ENCODE data around the gene PRSS27. TPM values are rescaled to one million over a fixed set of nuclear protein-coding genes. Genes with fewer than 3 reads are reported as not detected.

Gene PRSS27
- total RNA-seq, 3 donors from 2014 or later (not counting 1 experiment from before 2014, with no cell fraction given) = 0.42 to 1.3 (median 1.2) TPM

GRCh38 chr16:2763173-2763572 is 43.1 kb upstream of the PRSS27 start:
- Mint-ChIP-seq H3K4me1 (peaks cover 42 to 53% of the 10 kb centered on the region in 2 donors), H3K36me3 (peaks cover 42% of the 10 kb centered on the region), H3K9me3 (no peaks in the 10 kb centered on the region), H3K4me3 (no peak overlapping the region), H3K27ac (peak overlapping the region; percentile 75 to 84), H3K27me3 (ENCODE audit: low read depth in 2 of 2) (no peaks in the 10 kb centered on the region)
- no peak for ATAC-seq
- Histone ChIP-seq H3K36me3 (ENCODE audit: control insufficient read depth, insufficient read depth, low read length) (peaks cover 100% of the 10 kb centered on the region), H3K4me1 (ENCODE audit: control insufficient read depth, insufficient read depth, low read length) (no peaks in the 10 kb centered on the region), H3K9me3 (ENCODE audit: control insufficient read depth, insufficient read depth, low read length) (no peaks in the 10 kb centered on the region), H3K4me3 (ENCODE audit: low read length) (no peak overlapping the region), H3K27ac (ENCODE audit: low read length) (no peak overlapping the region), H3K27me3 (ENCODE audit: control insufficient read depth, insufficient read depth, low read length) (no peaks in the 10 kb centered on the region)
- 96% methylated on average over 6 of the region's 6 CpGs for WGBS (ENCODE audit: insufficient coverage)
- intact Hi-C loops (cut with micrococcal nuclease) = no loop called here
- no peak for DNase-seq
- no peak for TF ChIP-seq CTCF (IDR thresholded peaks at IDR 0.05)

GRCh38 chr16:2762711-2763110 is 42.7 kb upstream of the PRSS27 start:
- no peaks in the 10 kb centered on the region for H3K27me3 ChIP-seq (ENCODE audit: control insufficient read depth, insufficient read depth, low read length)
- no peak overlapping the region for H3K4me3 ChIP-seq (ENCODE audit: low read length)
- no peak for DNase-seq
- intact Hi-C loops (cut with micrococcal nuclease) = no loop called here
- no peaks in the 10 kb centered on the region for H3K9me3 Mint-ChIP-seq
- H3K4me3 Mint-ChIP-seq = peak overlapping the region; percentile 32
- H3K4me1 Mint-ChIP-seq = peaks cover 40 to 52% of the 10 kb centered on the region in 2 donors
- H3K4me1 ChIP-seq (ENCODE audit: control insufficient read depth, insufficient read depth, low read length) = no peaks in the 10 kb centered on the region
- H3K27me3 Mint-ChIP-seq (ENCODE audit: low read depth in 2 of 2) = no peaks in the 10 kb centered on the region
- H3K9me3 ChIP-seq (ENCODE audit: control insufficient read depth, insufficient read depth, low read length) = no peaks in the 10 kb centered on the region
- no peak for ATAC-seq
- peak overlapping the region; percentile 75 to 84 for H3K27ac Mint-ChIP-seq
- H3K27ac ChIP-seq (ENCODE audit: low read length) = no peak overlapping the region
- TF ChIP-seq CTCF (IDR thresholded peaks at IDR 0.05) = no peak
- H3K36me3 ChIP-seq (ENCODE audit: control insufficient read depth, insufficient read depth, low read length) = peaks cover 100% of the 10 kb centered on the region
- peaks cover 46% of the 10 kb centered on the region for H3K36me3 Mint-ChIP-seq
- 97% methylated on average over 13 of the region's 13 CpGs for WGBS (ENCODE audit: insufficient coverage)

GRCh38 chr16:2761886-2762583 is 42.0 kb upstream of the PRSS27 start:
- DNase-seq (peak in 1 of 2 donors; percentile 15), ATAC-seq (peak in 2 of 3 donors; percentile 2 to 4)
- no peaks in the 10 kb centered on the region for H3K27me3 Mint-ChIP-seq (ENCODE audit: low read depth in 2 of 2)
- TF ChIP-seq CTCF (IDR thresholded peaks at IDR 0.05) = no peak
- peak overlapping the region; percentile 4 for H3K4me3 Mint-ChIP-seq
- Histone ChIP-seq H3K27ac (ENCODE audit: low read length) (no peak overlapping the region), H3K27me3 (ENCODE audit: control insufficient read depth, insufficient read depth, low read length) (no peaks in the 10 kb centered on the region), H3K9me3 (ENCODE audit: control insufficient read depth, insufficient read depth, low read length) (no peaks in the 10 kb centered on the region), H3K36me3 (ENCODE audit: control insufficient read depth, insufficient read depth, low read length) (peaks cover 100% of the 10 kb centered on the region), H3K4me3 (ENCODE audit: low read length) (no peak overlapping the region), H3K4me1 (ENCODE audit: control insufficient read depth, insufficient read depth, low read length) (no peaks in the 10 kb centered on the region)
- WGBS (ENCODE audit: insufficient coverage) = 98% methylated on average over 42 of the region's 42 CpGs
- H3K4me1 Mint-ChIP-seq = peaks cover 46 to 57% of the 10 kb centered on the region in 2 donors
- H3K9me3 Mint-ChIP-seq = no peaks in the 10 kb centered on the region
- intact Hi-C loops (cut with micrococcal nuclease) = no loop called here
- H3K27ac Mint-ChIP-seq = peak overlapping the region; percentile 75 to 84
- peaks cover 51% of the 10 kb centered on the region for H3K36me3 Mint-ChIP-seq

- DNase-seq (no peak), ATAC-seq (no peak)
- intact Hi-C loops (cut with micrococcal nuclease) = no loop called here
- Mint-ChIP-seq H3K4me1 (peaks cover 46 to 59% of the 10 kb centered on the region in 2 donors), H3K4me3 (no peak overlapping the region), H3K36me3 (peaks cover 51% of the 10 kb centered on the region), H3K27ac (peak overlapping the region; percentile 75 to 84), H3K27me3 (ENCODE audit: low read depth in 2 of 2) (no peaks in the 10 kb centered on the region), H3K9me3 (no peaks in the 10 kb centered on the region)
- TF ChIP-seq CTCF (IDR thresholded peaks at IDR 0.05) = no peak
- Histone ChIP-seq H3K4me1 (ENCODE audit: control insufficient read depth, insufficient read depth, low read length) (peaks cover 2% of the 10 kb centered on the region), H3K36me3 (ENCODE audit: control insufficient read depth, insufficient read depth, low read length) (peaks cover 99% of the 10 kb centered on the region), H3K4me3 (ENCODE audit: low read length) (no peak overlapping the region), H3K27me3 (ENCODE audit: control insufficient read depth, insufficient read depth, low read length) (no peaks in the 10 kb centered on the region), H3K9me3 (ENCODE audit: control insufficient read depth, insufficient read depth, low read length) (no peaks in the 10 kb centered on the region), H3K27ac (ENCODE audit: low read length) (no peak overlapping the region)
- WGBS (ENCODE audit: insufficient coverage) = 98% methylated on average over 10 of the region's 10 CpGs
Observed at GRCh38 chr16:2761472-2761871, 41.4 kb upstream of the PRSS27 start.

All from natural killer cell (primary cell).